Islet of Langerhans (tissue), 1 donor: ENCODE results near the gene PLA2G4B.
"Not testable (repeated sequence)": the region's sequence is repeated elsewhere in the genome, so short reads cannot be mapped to it uniquely, and the experiment has no call there.

Experiments
- FAIRE-seq: peaks from one replicate; lab custom pipeline; 2011; peaks lifted over from hg19 to GRCh38; lab: Jason Lieb, UNC

Gene PLA2G4B

GRCh38 chr15:41825572-41826535, 12.8 kb upstream of the PLA2G4B start:
- FAIRE-seq = no peak

GRCh38 chr15:41827290-41827879, 11.3 kb upstream of the PLA2G4B start:
- no peak for FAIRE-seq

- FAIRE-seq = no peak
Measured at GRCh38 chr15:41827880-41828806, 10.5 kb upstream of the PLA2G4B start, which contains the start of gene JMJD7. Gene JMJD7 (plus strand): TSS chr15:41828092. CDS start chr15:41828125, 33 bp downstream.

GRCh38 chr15:41828807-41829141, 9.9 kb upstream of the PLA2G4B start:
- no peak for FAIRE-seq

GRCh38 chr15:41829959-41830646, 8.5 kb upstream of the PLA2G4B start:
- no peak for FAIRE-seq

GRCh38 chr15:41831291-41831690, 7.4 kb upstream of the PLA2G4B start:
- FAIRE-seq = not testable (repeated sequence)

GRCh38 chr15:41832208-41832607, 6.4 kb upstream of the PLA2G4B start:
- FAIRE-seq = no peak

- no peak for FAIRE-seq
Measured at GRCh38 chr15:41832875-41833274, 5.8 kb upstream of the PLA2G4B start.

GRCh38 chr15:41834096-41834495, 4.6 kb upstream of the PLA2G4B start:
- FAIRE-seq = no peak

GRCh38 chr15:41836073-41836472, 2.6 kb upstream of the PLA2G4B start:
- no peak for FAIRE-seq

- no peak for FAIRE-seq
Measured at GRCh38 chr15:41836713-41837454, 1.8 kb upstream of the PLA2G4B start.

- no peak for FAIRE-seq
Measured at GRCh38 chr15:41839781-41840491, 1.3 kb downstream of the PLA2G4B start.

- no peak for FAIRE-seq
Measured at GRCh38 chr15:41840673-41841072, 2.0 kb downstream of the PLA2G4B start.

GRCh38 chr15:41841131-41841530, 2.5 kb downstream of the PLA2G4B start:
- FAIRE-seq = no peak

- no peak for FAIRE-seq
Measured at GRCh38 chr15:41842229-41842628, 3.6 kb downstream of the PLA2G4B start.

GRCh38 chr15:41843571-41843970, 4.9 kb downstream of the PLA2G4B start:
- FAIRE-seq = no peak

GRCh38 chr15:41844814-41845213, 6.2 kb downstream of the PLA2G4B start:
- FAIRE-seq = no peak

- FAIRE-seq = no peak
Measured at GRCh38 chr15:41847206-41847605, 8.6 kb downstream of the PLA2G4B start.

GRCh38 chr15:41847981-41848380, 9.3 kb downstream of the PLA2G4B start:
- no peak for FAIRE-seq

- no peak for FAIRE-seq
Measured at GRCh38 chr15:41848631-41849030, 10.0 kb downstream of the PLA2G4B start.

GRCh38 chr15:41849204-41849603, 10.6 kb downstream of the PLA2G4B start:
- no peak for FAIRE-seq
